ENCODE measurements around the gene SLC16A10.

GRCh38 chr6:111091987-111092386 lies 4.7 kb downstream of the SLC16A10 start:
- TF ChIP-seq MAFK (IDR thresholded peaks at IDR 0.05; ENCODE audit: low read depth, low read length), result no peak
- TF ChIP-seq CTCF (conservative IDR thresholded peaks at IDR 0.05; ENCODE audit: low read depth, low read length), result no peak
- TF ChIP-seq POLR2A (IDR thresholded peaks at IDR 0.05; ENCODE audit: low read depth, low read length), result no peak
- TF ChIP-seq RFX5 (IDR thresholded peaks at IDR 0.05; ENCODE audit: low read depth, low read length), result no peak
- no peak for TF ChIP-seq CEBPB (IDR thresholded peaks at IDR 0.05; ENCODE audit: low read depth, low read length)
- TF ChIP-seq SMC3 (IDR thresholded peaks at IDR 0.05; ENCODE audit: low read depth, low read length), result no peak
- no peak for TF ChIP-seq NFE2L2 (IDR thresholded peaks at IDR 0.05; ENCODE audit: low read depth, low read length)
